ENCODE data around the gene GNG13. TPM values are rescaled to one million over a fixed set of nuclear protein-coding genes. Genes with fewer than 3 reads are reported as not detected.

GNG13 gene, protein sequence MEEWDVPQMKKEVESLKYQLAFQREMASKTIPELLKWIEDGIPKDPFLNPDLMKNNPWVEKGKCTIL
- not detected in 2 replicates for total RNA-seq (ENCODE audit: low replicate concordance)

DNA sequence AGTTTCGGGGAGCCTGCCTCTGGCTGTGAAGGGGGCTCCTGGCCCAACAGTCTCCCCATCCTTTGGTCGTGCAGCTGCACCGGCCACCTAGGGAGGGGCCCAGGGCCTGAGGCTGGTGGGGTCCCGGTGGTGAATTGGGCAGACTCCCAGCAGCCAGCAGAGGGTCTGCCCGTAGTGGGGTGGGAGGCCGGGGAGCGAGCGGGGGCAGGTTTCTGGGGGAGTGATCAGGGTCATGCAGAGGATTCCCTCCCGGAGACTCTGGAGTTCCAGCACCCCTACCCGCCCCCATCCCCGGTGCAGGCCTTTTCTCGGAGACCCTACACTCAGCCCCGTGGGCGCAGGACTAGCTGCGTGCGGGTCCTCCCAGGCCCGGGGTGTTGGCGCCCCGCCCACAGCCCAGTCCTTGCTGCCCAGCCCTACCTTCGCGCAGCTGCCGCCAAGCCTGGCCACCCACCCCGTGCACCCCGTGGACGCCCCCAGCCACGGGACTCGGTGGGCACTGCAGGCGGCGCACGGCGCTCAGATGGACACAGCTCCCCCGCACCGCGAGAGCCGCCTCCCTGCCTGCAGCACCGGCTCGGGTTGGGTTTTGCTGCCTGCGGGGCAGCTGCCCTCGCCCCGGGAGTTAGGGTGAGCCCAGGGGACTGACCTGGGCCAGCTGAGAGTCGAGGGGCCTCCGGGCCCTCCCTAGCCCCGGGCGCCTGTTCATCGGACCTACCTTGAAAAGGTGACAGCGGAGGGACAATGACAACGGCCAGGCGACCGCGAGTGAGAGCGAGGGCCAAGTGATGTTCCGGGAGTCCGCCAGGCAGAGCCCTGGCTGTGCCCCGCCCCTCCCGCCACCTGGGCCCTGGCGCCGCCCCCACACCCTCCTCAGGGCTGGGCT, at the start of gene GNG13:
Gene GNG13 (minus strand): TSS at position 787 of the 886 bp plus-strand sequence. CDS start 1,657 bp downstream, outside the sequence.
- TF ChIP-seq, protein P1, sequence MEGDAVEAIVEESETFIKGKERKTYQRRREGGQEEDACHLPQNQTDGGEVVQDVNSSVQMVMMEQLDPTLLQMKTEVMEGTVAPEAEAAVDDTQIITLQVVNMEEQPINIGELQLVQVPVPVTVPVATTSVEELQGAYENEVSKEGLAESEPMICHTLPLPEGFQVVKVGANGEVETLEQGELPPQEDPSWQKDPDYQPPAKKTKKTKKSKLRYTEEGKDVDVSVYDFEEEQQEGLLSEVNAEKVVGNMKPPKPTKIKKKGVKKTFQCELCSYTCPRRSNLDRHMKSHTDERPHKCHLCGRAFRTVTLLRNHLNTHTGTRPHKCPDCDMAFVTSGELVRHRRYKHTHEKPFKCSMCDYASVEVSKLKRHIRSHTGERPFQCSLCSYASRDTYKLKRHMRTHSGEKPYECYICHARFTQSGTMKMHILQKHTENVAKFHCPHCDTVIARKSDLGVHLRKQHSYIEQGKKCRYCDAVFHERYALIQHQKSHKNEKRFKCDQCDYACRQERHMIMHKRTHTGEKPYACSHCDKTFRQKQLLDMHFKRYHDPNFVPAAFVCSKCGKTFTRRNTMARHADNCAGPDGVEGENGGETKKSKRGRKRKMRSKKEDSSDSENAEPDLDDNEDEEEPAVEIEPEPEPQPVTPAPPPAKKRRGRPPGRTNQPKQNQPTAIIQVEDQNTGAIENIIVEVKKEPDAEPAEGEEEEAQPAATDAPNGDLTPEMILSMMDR (IDR thresholded peaks at IDR 0.05; ENCODE audit: insufficient read depth, low read length), result no peak
- H3K4me3 ChIP-seq (ENCODE audit: low read depth, low read length), result no peak within 1 kb of the TSS
- DNase-seq (ENCODE audit: low read depth), result no peak

DNA sequence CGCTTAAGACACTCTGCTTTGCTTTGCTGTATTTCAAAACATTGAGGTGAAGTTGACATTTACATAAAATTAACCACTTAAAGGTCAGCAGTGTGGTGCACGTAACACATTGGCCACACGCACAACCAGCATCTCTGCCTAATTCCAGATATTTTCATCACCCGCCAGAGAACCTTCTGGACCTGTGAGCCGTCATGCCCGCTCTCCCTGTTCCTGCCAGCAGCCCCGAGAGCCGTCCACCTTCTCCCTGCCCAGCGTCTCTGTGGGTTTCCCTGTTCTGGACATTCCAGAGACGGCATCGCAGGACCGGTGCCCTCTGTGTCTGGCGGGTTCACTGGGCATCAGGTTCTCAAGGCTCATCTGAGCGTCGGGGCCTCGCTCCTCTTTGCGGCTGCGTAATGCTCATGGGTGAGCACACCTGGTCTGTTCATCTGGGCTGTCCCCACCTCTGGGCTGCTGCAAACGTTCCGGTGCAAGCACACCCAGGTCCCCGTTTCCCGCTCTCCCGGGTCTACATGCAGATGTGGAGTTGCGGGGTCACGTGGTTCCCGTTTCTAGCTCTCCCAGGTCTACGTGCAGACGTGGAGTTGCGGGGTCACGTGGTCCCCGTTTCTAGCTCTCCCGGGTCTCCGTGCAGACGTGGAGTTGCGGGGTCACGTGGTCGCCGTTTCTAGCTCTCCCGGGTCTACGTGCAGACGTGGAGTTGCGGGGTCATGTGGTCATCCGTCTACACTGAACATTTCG, 48.1 kb upstream of the GNG13 start:
- DNase-seq (ENCODE audit: low read depth), result no peak
- no peak overlapping the region for H3K4me3 ChIP-seq (ENCODE audit: low read depth, low read length)
- TF ChIP-seq, protein P1 (IDR thresholded peaks at IDR 0.05; ENCODE audit: insufficient read depth, low read length), result no peak

DNA sequence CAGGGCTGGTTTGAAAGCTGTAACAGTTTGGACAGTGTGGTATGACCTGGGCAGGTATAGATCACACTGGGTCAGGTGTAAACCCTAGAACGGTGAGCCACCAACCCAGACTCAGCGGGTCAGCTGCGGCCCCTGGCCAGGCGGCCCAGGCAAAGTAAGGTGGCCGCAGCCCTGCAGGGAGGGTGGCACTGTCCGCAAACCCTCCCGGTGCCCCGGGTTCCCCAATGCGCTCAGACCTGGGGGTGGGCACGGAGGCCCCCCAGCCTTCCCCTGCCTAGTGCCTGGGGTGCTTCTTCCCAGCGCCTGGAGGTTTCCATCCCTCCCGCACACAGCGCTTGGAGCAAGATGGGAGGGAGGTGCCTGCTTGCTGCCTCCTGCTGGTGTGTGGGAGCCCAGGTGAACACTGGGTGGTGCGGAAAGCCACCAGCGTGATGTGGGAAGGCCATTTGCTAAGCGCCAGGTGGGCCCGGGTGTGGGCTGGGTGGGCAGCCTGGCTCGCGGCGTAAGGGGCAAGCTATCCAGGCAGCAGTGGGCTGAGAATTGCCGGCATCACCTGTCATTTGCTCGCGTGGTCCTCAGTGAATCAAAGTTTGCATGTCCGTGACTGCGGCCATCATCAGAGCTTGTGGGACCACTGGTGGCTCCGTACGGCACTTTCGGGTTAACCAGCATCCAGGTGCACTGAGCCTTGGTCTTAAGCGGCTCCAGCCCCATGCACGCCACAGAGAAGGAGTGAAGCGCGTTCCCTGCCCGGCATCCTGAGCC, 47.3 kb upstream of the GNG13 start:
- H3K4me3 ChIP-seq (ENCODE audit: low read depth, low read length), result no peak overlapping the region
- TF ChIP-seq, protein P1 (IDR thresholded peaks at IDR 0.05; ENCODE audit: insufficient read depth, low read length), result no peak
- no peak for DNase-seq (ENCODE audit: low read depth)

DNA sequence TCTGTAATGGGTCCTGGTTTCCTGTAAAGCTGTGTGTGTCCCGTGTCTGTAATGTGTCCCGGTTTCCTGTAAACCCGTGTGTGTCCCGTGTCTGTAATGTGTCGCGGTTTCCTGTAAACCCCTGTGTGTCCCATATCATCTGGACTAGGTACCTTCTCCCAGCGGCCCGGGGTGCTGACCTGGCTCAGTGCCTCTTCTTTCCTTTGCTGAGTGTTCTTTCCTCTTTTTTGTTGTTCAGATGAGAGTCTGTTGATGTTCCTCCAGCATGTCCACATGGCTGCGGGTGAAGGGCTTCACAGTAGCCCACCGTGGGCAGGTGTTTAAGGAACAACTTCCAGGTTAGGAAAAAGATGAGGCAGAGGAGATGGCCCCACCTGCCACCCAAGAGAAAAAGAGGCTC, 46.6 kb upstream of the GNG13 start:
- H3K4me3 ChIP-seq (ENCODE audit: low read depth, low read length), result no peak overlapping the region
- no peak for DNase-seq (ENCODE audit: low read depth)
- TF ChIP-seq, protein P1 (IDR thresholded peaks at IDR 0.05; ENCODE audit: insufficient read depth, low read length), result no peak

DNA sequence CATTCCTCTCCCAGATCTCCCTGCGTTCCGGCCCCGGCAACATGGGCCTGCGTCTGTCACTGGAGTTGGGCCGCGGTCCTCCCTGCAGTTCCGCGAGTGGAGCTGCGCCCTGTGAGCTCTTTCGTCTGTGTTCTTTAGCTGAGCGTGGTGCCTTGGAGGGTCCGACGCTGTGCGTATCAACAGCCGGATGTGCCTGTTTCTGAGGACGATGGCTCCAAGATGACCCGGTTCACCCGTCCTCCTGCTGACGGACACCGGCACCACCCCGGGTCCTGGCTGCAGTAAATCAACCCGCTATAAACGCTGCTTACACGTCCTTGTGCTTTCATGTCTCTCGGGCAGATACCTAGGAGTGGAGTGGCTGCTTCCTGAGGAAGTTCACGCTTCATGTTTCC, 44.8 kb upstream of the GNG13 start:
- TF ChIP-seq, protein P1 (IDR thresholded peaks at IDR 0.05; ENCODE audit: insufficient read depth, low read length), result no peak
- no peak overlapping the region for H3K4me3 ChIP-seq (ENCODE audit: low read depth, low read length)
- DNase-seq (ENCODE audit: low read depth), result no peak

DNA sequence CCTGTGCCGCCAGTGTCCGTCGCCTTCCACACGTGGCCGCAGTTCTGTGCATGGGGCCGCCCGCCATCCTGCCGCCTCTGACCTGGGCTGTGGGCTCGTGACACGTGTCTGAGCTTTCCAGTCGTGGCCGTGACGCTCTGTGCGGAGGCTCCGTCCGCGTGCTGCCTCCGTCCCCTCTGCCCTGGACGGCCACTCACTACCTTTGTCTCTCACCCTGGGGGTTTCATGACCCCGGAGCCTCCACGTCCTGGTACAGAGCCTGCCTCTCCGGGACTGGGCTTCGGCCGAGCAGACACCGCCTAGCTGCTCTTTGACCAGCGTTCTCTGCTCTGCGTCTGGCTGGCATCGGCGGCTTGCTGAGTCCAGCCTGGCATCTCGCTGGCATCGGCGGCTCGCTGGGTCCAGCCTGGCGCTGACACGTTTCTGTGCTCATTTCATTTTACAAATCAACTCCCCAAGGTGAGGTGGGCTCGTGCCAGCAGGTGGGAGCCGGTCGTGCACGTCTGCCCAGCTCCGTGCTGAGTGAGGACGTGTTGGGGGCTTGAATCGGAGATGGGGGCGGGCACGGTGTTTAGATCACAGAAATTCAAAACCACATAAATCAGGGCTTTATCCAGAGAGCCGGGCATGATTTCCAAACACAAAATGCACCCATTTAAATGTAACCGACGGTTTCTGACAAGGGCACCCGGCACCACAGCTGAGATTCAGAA, 44.3 kb upstream of the GNG13 start:
- TF ChIP-seq, protein P1 (IDR thresholded peaks at IDR 0.05; ENCODE audit: insufficient read depth, low read length), result no peak
- H3K4me3 ChIP-seq (ENCODE audit: low read depth, low read length), result no peak overlapping the region
- no peak for DNase-seq (ENCODE audit: low read depth)

Data from fibroblast of the aortic adventitia (primary cell).